ENCODE measurements around the gene IFI30.

Gene IFI30

GRCh38 chr19:18172331-18173053 lies 1.1 kb upstream of the IFI30 start:
- DNase-seq: no peak

GRCh38 chr19:18173054-18173571 lies 500 bp upstream of the IFI30 start:
- DNase-seq: peak in 1 of 2 donors; percentile 94

GRCh38 chr19:18174983-18175382 lies 1.4 kb downstream of the IFI30 start:
- DNase-seq: no peak

DNA sequence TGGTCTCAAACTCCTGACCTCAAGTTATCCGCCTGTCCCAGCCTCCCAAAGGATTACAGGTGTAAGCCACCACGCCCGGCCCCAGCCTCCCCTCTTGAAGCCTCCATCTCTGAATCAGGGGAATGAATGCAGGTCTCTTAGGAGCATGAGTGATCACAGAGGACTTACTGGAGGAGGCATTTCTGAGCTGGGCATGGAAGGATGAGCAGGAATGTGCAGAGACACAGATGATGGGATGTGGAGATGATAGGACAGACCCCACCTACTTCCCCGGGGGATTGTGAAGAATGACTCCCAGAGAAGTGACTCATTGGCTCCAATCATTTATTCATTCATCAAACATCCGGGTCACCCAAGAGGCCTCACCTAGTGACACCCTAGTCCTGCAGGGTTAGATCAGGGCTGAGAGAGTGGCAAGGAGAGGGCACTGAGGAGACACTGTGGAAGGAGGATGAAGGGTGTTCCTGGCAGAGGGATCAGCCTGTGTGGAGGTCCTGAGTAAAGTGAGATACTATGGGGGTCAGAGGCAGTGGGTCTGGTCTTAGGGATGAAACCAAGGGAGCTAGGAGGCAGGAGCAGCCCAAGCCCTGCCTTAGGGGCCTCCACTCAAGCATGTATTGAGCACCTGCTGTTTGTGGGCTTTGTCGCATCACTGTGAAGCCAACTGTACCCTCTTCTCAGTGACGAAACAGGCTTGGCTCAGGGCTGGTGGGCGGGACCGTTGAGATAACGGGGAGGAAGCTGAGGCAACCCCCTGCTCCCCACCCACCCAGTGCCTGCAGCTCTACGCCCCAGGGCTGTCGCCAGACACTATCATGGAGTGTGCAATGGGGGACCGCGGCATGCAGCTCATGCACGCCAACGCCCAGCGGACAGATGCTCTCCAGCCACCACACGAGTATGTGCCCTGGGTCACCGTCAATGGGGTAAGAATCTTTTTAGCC lies 3.0 kb downstream of the IFI30 start:
- no peak for DNase-seq

GRCh38 chr19:18179957-18180356 lies 6.3 kb downstream of the IFI30 start:
- DNase-seq: no peak

GRCh38 chr19:18183529-18183928 lies 9.9 kb downstream of the IFI30 start:
- no peak for DNase-seq

DNA sequence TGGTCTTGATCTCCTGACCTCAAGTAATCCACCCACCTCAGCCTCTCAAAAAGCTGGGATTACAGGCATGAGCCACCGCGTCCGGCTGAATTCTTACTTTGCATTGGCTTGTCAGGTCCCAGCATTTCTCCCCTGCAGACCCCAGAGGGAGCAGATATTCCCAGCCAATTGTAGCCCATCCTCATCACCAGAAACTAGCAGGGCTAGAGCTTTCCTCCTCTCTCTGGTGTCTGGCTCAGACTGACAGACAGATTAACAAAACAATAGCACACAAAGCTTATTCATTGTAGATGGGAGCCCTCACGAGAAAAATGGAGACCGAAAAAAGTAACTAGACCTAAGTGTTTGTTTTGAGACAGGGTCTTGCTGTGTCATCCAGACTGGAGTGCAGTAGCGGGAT lies 11.9 kb downstream of the IFI30 start:
- no peak for DNase-seq

- DNase-seq: no peak
These were observed 16.7 kb downstream of the IFI30 start for GRCh38 chr19:18190278-18190677.

DNA sequence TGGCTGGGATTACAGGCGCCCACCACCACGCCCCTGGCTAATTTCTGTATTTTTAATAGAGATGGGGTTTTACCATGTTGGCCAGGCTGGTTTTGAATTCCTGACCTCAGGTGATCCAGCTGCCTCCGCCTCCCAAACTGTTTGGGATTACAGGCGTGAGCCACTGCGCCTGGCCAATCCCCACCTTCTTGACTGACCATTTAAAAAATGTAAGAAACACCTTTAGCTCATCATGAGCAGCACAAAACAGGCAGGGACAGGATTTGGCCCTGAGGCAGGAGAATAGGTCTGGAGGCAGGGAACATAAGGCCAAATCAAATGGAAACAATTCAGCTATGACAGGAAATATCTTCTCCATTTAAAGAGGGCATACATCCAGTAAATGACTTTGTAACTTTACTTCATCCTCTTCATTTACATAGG lies 18.0 kb downstream of the IFI30 start:
- DNase-seq: no peak

DNA sequence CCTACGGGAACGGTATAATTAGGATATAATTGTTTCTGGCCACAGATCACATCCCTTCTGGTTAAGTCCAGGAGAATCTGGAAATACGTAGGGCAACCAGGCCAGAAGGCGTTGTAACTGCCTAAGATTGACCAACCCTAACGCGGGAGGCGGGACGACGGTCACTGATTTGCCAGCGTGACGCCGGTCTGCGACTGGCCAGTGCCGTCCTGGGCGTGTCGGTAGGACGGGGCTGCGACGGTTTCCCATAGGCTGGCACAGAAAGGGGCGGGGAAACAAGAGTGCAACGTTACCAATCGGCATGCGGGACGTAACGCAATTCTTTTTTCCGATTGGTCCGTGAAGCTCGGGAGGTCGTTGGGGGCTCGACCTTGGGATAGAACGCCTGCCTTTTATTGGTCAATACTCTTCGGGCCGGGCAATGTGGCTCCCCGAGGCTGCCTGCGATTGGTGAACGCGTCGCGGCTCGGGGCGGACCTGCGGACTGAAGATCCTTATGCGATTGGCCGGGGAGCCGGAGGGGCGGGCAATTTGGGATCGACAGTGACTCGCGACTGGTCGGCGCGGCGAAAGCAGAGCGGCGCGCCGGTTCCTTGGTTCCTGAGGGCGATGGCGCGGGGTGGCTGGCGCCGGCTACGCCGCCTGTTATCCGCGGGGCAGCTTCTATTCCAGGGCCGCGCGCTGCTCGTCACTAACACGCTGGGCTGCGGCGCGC lies 19.2 kb downstream of the IFI30 start, which contains the start of gene MPV17L2:
Gene MPV17L2 (plus strand): TSS at position 546 of the 715 bp plus-strand sequence. CDS start 64 bp downstream, at position 610.
- DNase-seq: peak; percentile 98 to 100

DNA sequence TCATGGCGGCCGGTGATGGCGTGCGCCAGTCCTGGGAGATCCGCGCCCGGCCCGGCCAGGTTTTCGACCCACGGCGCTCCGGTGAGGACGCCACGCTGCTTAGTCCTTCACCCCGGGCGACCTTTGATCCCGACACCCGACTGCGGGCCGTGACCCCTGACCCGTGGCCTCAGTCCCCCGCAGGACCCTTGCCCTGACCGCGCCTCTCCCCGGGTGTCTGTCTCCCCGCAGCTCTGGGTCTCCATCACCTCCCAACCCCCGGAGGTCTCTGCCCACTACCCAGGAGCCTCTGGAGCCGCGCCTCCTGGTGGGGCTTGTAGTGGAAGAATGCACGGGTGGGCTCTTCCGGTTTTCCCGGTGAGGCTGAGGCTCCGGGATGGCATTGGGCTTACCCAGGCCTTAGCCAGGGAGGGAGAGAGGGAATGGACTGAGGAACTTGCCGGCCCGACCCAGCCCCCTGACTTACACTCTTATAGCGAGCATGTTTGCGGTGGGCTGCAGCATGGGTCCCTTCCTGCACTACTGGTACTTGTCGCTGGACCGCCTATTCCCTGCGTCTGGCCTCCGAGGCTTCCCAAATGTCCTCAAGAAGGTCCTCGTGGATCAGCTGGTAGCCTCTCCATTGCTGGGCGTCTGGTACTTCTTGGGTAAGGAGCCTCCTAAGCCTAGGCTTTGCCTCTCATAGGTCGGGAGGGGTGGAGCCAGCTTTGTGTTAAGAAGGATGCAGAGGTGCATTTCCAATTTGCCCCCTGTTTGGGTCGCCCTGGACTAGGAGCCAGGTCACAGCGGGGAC lies 20.0 kb downstream of the IFI30 start:
- DNase-seq: no peak

DNA sequence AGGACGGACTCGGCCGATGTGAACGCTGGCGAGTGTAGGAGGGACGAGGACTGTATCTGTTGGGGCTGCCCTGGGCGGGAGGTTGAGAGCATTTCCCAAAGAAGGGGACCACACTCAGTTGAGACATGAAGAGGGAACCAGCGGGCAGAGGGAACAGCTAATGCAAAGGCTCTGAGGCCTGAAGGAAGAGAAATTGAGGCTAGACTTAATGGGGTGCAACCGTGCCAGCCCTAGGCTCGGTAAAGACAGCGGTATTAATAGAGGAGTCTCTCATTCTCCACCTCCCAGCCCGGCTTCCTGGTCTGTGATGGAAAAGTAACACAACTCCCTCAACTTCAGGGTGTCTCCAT lies 20.5 kb downstream of the IFI30 start:
- DNase-seq: no peak

DNA sequence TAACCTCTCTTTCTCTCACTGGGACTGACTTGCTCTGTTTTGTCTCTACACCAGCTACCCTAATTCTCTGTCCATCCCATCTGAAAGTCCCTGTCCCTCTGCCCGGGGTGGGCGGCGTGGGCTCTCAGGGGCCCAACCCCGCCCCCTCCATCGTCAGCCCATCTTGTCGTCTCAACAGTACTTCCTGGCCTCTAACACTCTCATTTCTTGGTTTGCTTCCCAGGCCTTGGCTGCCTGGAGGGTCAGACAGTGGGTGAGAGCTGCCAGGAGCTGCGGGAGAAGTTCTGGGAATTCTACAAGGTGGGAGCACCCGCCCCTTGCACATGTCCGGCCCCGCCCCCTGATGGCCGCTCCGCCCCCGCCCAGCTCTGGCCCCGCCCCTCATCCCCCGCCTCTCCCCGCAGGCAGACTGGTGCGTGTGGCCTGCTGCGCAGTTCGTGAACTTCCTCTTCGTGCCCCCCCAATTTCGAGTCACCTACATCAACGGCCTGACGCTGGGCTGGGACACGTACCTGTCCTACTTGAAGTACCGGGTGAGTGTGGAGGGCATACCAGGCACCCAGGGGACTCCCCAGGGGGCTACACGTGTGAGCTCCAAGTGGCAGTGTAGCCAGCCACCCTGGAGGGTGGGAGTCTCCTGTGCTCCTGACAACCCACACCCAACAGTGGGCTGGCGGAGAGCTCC lies 21.1 kb downstream of the IFI30 start:
- DNase-seq: peak in 1 of 2 donors; percentile 10

- no peak for DNase-seq
These were observed 22.9 kb downstream of the IFI30 start for GRCh38 chr19:18196511-18196845.

GRCh38 chr19:18197306-18197705 lies 23.7 kb downstream of the IFI30 start:
- DNase-seq: no peak

DNA sequence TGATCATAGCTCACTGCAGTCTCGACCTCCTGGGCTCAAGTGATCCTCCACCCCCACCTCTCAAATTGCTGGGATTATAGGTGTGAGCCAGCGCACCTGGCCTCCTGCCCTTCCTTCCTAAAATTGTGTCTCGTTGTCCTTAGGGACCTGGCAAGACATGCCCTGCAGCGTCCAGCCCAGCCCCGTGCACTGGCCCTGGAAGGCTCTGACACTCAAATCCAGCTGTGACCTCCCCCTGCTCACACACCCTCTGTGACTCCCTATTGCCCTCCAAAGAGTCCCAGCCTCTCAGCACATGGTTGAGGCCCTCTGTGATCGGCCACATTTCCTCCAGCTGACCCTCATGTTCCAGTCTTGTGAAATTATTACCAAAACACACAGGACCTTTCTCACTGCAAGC lies 24.3 kb downstream of the IFI30 start:
- no peak for DNase-seq

- no peak for DNase-seq
These were observed 24.8 kb downstream of the IFI30 start for GRCh38 chr19:18198374-18198773.

- no peak for DNase-seq
These were observed 28.8 kb downstream of the IFI30 start for GRCh38 chr19:18202397-18202777.

DNA sequence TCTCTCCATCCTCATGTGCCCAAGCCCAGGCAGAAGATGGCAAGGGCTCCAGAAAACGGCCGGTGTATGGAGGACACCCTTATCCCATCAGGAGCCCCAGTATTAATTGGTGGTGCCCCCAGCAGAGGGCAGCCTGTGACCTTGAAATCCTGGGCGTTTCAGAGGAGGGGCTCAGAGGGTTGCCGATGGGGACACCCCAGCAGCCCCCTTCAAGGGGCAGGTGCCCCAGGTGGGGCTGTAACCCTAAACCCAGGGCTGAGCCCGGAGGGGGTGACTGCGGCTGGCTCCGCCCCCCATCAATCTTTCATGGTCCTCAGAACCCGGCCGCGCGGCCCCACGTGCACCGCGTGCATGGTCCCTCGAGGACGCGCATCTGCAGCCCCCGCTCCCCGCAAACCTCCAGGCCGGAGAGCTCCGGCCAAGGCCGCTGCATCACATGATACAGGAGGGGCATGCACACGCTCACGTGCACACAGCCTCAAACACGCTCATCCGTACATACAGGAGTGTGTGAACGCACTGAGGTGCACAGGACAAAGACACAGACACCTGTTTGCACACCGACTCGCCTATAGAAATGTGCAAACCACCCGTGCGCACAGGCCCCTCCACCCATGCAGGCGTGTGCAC lies 29.3 kb downstream of the IFI30 start:
- no peak for DNase-seq

GRCh38 chr19:18203408-18203862 lies 29.8 kb downstream of the IFI30 start:
- no peak for DNase-seq

GRCh38 chr19:18203863-18204393 lies 30.3 kb downstream of the IFI30 start, which contains the start of gene RAB3A:
TSS of gene RAB3A (minus strand) at chr19:18204042. CDS start at chr19:18202740, 1,302 bp downstream.
- peak; percentile 95 to 100 for DNase-seq

Measured in bone marrow (tissue), 2 donors.